A172 (cell line): Measurements from ENCODE around the gene RAD18. TPM values are rescaled to one million over a fixed set of nuclear protein-coding genes. Genes with fewer than 3 reads are reported as not detected.

ENCODE experiments used
- DNase-seq: peaks from one replicate; pipeline ENCODE4 v3.0.0-alpha.2; 2015; ENCODE audit warnings: low spot score
- total RNA-seq: library from RNA; depleted of rRNA; stranded (reverse); fragments of >200 nt; shearing (Covaris generic); gene quantifications from 2 replicates; pipeline ENCODE4 v1.2.3, GENCODE V29; 2014

The RAD18 gene
- total RNA-seq, 1 experiment from 2014 or later, result 112 TPM

GRCh38 chr3:8865697-8866096 is 97.6 kb downstream of the RAD18 start:
- DNase-seq, result no peak

- no peak for DNase-seq
Measured at GRCh38 chr3:8864402-8865350, 98.6 kb downstream of the RAD18 start.

- DNase-seq, result no peak
Measured at GRCh38 chr3:8863891-8864290, 99.4 kb downstream of the RAD18 start.

GRCh38 chr3:8857720-8858367 is 105.4 kb downstream of the RAD18 start:
- no peak for DNase-seq

GRCh38 chr3:8856721-8857120 is 106.6 kb downstream of the RAD18 start:
- no peak for DNase-seq

- DNase-seq, result no peak
Measured at GRCh38 chr3:8856071-8856470, 107.2 kb downstream of the RAD18 start.

- no peak for DNase-seq
Measured at GRCh38 chr3:8854656-8855055, 108.6 kb downstream of the RAD18 start.

GRCh38 chr3:8853081-8853480 is 110.2 kb downstream of the RAD18 start:
- no peak for DNase-seq

- DNase-seq, result no peak
Measured at GRCh38 chr3:8852511-8852910, 110.8 kb downstream of the RAD18 start.

- DNase-seq, result peak; percentile 79
Measured at GRCh38 chr3:8851703-8852102, 111.6 kb downstream of the RAD18 start.

- peak; percentile 63 for DNase-seq
Measured at GRCh38 chr3:8848696-8849131, 114.6 kb downstream of the RAD18 start.

GRCh38 chr3:8847317-8847716 is 116.0 kb downstream of the RAD18 start:
- DNase-seq, result no peak

GRCh38 chr3:8846176-8846575 is 117.1 kb downstream of the RAD18 start:
- DNase-seq, result no peak

- DNase-seq, result peak; percentile 88
Measured at GRCh38 chr3:8845641-8846040, 117.6 kb downstream of the RAD18 start.

- no peak for DNase-seq
Measured at GRCh38 chr3:8843347-8843746, 119.9 kb downstream of the RAD18 start.

GRCh38 chr3:8842293-8842692 is 121.0 kb downstream of the RAD18 start:
- no peak for DNase-seq

- no peak for DNase-seq
Measured at GRCh38 chr3:8841472-8841871, 121.8 kb downstream of the RAD18 start.

GRCh38 chr3:8840556-8840955 is 122.7 kb downstream of the RAD18 start:
- DNase-seq, result peak; percentile 73

GRCh38 chr3:8839607-8840325 is 123.5 kb downstream of the RAD18 start:
- peak; percentile 52 for DNase-seq

GRCh38 chr3:8838765-8839423 is 124.4 kb downstream of the RAD18 start:
- DNase-seq, result no peak

- DNase-seq, result no peak
Measured at GRCh38 chr3:8838234-8838633, 125.0 kb downstream of the RAD18 start.

GRCh38 chr3:8837162-8837561 is 126.1 kb downstream of the RAD18 start:
- DNase-seq, result peak; percentile 74
